Left ventricle myocardium superior (tissue), 1 donor: ENCODE results near the gene RASAL2. TPM values are rescaled to one million over a fixed set of nuclear protein-coding genes. Genes with fewer than 3 reads are reported as not detected.

Experiments used
- ATAC-seq: fragments of 200-7000 bp; cut with Tn5 transposase; one replicate; pipeline ENCODE4 v1.9.1; 2020; ENCODE audit warnings: mild to moderate bottlenecking, moderate library complexity
- DNase-seq: peaks from one replicate; pipeline ENCODE4 v3.0.0-alpha.2; 2020
- intact Hi-C: fragments of 100-400 bp; cut with micrococcal nuclease; formaldehyde crosslinking; loops from one replicate; pipeline ENCODE4 v1.11.0; 2022
- long read RNA-seq: library from polyadenylated mRNA; unstranded; transcript quantifications from one replicate; pipeline ENCODE4 v2.0.0, GENCODE V29; 2021
- total RNA-seq: library from RNA; stranded (reverse); fragmentation: NEBNext Ultra II Directional; extraction: Animal tissue kit (Norgen Biotek cat#: 25700); gene quantifications from one replicate; pipeline ENCODE4 v1.2.1, GENCODE V29; 2021
- donor health status: DM: no; HTN: yes; CAD: no; lungs with severe emphysema.

RASAL2 gene
- 26.4 TPM for total RNA-seq
- long read RNA-seq, partial matches to known transcripts: 6 of 14 reads
- long read RNA-seq, other reads (novel, unspliced or antisense): 8 of 14 reads

DNA sequence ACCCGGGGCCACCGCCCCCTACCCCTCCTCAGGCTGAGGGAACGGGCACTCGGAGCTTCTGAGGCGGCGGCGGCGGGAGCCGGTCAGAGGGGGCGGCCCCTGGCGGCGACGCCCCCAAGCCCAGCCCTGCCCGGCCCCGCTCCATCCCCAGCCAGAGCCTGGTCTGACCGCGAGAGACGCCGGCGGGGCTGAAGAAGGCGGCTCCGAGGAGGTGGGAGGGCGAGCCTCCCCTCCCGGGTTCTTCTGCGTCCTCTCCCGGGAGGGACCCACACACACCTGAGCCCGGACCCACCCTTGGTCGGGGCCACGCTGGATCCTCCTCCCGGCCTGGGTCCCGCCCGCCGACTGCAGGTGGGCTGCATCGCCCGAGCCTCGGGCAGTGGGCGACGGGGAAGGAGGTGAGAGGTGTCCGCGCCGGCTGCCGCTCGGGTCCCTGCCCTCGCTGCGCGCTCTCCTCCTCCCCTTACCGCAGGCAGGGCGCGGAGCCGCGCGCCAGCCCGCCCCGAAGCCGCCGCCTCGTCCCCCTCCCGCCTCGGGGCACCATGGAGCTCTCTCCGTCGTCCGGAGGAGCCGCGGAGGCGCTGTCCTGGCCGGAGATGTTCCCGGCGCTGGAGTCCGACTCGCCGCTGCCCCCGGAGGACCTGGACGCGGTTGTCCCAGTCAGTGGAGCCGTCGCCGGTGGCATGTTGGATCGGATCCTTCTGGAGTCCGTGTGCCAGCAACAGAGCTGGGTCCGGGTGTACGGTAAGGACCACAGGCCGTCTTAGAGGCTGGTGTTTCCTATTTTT is at the start of gene RASAL2:
Gene RASAL2, plus strand, starts transcription at position 154 of the 788 bp plus-strand sequence. Its CDS starts 389 bp downstream, at position 543.
- ATAC-seq (peak; percentile 79), DNase-seq (peak; percentile 83)

DNA sequence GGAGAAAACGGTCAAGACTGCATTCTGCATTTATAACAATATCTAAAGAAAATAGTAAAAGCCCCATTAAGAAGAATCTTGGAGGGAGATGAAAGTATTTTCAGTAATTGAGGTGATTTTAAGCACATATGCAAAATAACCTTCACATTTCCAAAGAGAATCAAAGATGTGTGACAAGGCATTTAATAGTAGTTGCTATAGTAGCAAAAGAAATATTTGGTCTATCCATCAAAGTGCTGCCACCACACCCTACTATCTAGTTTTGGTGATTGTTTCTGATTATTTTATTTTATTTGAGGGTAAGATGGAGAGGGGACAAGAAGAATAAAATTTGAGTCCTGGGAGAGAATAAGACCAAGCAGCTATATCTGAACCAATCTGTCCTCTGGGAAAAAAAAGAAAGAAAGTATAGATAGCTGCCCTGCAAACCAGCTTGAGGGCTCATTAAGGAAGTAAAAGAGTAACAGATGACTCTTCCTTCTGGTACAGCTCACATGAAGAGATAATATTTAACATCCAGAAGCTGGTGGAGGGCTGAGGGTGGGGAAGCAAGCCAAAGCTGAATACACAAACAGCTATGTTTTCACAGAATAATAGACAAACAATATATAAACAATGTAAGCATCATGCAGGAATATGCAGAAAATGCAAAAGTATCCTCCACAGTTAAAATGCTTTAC is 47.2 kb upstream of the RASAL2 start:
- DNase-seq (no peak), ATAC-seq (no peak)
- intact Hi-C loops: no loop called here

More for the DNA sequence above, at the start of gene RASAL2:
- intact Hi-C loops: no loop called here

DNA sequence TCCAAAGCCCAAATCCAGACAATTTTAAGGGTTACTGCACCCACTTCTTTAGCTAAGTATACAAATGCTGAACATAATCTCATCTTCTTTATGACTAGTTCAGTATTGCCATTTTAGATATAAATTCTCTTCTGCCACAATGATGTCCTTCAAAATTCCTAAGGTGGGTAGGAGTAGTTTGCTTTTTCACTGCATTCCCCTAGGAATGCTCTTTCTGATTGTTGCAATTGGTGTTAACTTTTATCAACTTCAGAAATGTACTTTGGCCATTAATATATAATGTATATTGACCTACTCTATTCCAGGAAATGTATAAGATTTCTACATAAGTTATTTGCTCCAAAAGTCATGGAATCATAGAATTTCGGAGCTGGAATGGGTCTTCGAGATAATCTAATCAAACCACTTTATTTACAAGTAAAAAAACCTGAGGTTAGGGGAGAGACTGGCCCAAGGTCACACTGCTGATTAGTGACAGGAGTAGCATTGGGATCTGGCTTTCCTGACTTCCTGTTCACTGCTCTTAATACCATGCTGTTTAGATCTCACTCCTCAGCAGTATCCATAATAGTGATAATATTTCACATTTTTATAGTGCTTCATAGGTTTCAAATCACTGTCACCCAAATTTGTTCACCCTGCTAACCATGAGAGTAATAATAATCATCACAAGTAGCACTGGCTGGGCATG is 46.4 kb upstream of the RASAL2 start:
- DNase-seq (no peak), ATAC-seq (no peak)
- intact Hi-C loops: no loop called here

DNA sequence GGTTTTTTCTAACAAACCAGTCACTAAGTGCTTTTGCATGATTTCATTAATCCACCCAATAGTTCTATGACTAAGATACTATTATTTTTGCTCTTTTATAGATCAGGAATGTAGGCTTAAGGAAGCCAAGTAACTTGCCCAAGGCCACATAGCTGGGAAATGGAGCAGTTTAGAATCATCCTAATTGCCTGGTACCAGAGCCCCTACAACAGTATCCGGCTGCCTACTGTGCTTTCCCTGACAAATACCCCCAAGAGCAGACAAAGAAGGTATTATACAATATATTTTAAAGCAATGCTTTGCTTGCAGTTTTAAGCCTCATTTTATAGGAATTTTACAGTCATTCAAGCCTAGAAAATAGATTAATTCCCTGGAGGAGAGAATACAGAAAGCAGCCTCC is 45.5 kb upstream of the RASAL2 start:
- intact Hi-C loops: no loop called here
- no peak for ATAC-seq

DNA sequence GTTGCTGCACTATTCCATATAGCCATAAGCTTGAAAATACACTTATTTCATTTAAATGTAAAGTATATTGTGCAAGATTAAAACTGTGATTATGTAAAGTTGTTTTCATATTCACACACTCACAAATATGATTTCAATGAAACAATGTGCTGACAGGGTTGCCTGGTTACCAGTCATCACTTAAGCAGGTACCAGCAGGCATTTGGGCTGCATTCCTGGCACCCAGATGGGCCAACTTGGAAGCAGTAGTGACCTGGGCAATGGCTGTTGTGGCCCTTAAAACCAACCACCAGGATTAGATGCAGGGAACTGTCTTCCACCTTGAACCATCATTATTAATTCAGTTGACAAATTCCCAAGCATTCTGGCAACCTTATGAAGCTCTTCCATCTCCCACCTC is 45.0 kb upstream of the RASAL2 start:
- intact Hi-C loops: no loop called here
- ATAC-seq: peak; percentile 62
- DNase-seq: peak; percentile 40

More for the DNA sequence above, 45.5 kb upstream of the RASAL2 start:
- DNase-seq: no peak

DNA sequence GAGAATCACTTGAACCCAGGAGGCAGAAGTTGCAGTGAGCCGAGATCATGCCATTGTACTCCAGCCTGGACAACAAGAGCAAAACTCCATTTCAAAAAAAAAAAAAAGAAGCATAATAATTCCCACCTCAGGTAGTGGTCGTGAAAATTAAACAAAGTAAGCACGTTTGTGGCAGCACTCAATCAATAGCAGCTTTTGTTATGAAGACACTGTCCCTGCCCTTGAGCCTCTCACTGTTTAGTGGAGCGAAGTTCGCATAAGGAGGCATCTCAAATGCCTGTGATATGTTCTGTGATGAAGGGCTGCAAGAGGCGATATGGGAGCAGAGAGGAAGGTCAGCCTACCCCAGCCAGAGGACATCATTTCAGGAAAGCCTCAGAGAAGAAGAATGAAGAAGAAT is 43.8 kb upstream of the RASAL2 start:
- no peak for DNase-seq
- no peak for ATAC-seq
- intact Hi-C loops: no loop called here

DNA sequence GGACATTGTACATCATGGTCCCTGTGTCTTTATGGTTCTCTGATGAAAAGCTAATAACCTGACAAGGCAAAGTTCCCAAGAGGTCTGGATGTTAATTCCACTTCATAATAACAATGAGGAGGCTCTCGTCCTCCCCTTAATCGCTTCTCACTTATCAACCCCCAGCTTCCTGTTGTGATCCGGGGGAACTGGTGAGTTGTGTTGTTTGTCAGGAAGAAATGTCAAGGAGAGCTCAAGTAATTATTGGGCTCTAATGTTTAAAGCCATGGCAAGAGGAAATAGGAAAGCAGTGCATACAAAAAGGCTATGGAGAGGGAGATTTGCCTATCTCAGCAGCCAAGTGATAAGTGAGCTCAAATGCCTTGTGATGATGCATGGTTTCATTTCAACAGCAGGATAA is 42.8 kb upstream of the RASAL2 start:
- intact Hi-C loops: no loop called here
- no peak for DNase-seq
- ATAC-seq: no peak

DNA sequence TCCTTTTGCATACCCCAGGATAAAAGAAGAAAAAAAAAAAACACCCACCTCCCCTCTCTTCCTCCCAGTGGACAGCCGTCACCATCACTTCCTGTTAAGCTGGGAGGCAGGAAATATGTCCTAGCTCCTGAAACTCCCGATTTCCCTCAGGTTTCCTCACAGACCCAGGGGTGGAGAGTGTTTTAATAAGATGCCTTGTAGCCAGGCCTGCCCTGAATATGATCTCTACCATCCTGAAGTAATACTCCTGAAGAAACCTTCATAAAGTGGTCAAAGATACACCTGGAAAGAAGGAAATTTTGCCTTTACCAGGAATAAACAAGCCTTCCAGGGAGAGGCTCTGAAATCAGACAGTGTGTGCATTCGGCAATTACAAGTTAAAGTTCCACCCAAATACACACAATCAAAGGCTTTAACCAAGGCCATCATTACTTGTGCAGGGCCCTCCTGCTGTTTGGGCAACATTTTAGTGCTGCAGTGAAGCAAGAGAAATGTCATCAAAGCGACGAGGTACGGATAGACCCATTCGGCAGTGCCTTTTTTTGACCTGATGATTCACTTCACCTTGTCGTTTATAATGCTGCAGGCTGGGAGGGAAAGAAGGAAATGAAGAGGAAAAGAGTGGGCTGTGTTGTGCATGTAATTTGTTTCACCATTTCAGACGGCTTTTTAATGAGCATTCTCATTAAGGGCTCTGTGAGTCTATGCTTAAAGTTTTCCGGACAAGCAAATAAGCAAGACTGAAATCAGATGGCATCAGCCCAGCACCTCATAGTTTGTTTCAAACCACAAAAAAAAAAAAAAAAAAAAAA is 41.0 kb upstream of the RASAL2 start:
- ATAC-seq: no peak
- DNase-seq: no peak
- intact Hi-C loops: no loop called here

DNA sequence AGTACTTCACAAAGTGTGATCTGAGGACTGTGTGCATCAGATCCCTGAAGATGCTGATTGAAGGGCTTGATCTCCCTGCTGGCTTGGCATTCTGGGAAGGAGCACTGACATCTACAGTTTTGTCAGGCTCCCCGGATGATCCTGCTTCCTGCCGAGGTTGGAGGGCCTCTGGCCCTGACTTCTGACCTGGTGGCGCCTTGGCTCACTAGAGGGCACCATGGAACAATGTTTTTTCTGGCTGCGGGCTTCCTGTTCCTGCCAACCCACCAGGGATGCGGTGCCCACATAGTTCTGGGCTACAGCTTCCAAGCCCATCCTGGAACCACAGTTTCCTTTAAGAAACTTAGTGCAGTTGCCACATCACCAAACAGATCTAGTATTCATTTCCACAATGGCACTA is 38.8 kb upstream of the RASAL2 start:
- DNase-seq: peak; percentile 65
- peak; percentile 50 for ATAC-seq
- intact Hi-C loops: no loop called here

DNA sequence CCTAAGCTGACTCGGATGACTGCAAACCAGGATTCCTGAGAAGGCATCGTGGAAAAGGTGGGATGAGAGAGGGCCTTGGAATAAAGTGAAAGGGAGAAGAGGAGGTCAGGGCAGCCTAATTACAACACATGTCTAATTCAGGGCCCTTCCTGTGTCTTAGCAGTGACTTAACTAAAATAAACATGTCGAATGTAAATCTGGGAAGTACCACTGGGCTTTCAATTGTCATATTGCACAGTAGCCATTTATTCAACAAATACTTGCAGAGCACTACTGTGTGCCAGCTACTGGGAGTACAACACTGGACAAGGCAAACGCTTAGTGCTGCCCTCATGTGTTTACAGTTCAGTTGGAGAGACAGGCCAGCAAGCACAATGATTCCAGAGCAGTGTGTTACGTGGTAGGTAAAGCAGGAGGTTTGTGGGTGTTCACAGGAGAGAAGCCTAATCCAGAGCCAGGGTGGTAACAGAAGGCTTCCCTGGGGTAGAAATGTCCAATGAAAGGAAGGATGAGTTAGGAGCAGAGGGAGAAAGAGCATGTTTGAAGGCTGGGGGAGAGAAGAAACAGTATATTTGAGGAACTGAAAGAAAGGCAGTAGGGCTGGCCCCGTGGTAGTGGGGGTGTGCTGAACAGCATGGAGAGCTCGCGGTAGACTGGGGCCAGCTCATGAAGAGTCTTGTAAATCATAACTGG is 38.0 kb upstream of the RASAL2 start:
- ATAC-seq (peak; percentile 64), DNase-seq (peak; percentile 43)
- intact Hi-C loops: no loop called here

DNA sequence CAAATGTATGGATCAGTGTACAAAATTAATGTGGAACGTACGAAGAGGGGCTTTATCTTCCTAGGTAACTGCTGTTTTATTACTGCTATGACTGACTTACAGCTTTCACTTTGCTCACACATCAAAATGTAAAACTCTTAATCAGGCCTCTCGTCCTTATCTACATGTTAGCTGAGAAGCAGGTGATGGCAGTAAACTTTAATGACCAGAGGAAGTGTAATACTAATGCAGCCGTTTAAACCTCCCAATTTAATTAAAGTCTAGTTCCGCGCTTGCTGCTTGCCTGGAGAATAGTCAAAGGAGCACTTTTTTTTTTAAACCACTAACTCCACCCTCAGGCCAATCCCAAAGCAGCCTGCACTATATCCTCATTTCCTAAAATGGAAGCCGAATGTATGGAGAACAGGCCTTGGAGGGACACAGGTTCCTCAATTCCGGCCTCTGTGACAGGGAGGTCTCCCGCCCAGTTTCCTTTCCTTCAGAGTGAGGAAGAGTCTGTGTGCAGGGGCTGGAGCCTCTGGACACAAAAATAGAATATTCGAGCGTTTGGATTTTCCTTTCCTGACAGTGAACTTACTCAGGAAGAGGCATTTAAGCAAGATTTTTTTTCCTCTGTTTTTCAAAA is 36.7 kb upstream of the RASAL2 start:
- DNase-seq (no peak), ATAC-seq (peak; percentile 36)
- intact Hi-C loops: no loop called here

DNA sequence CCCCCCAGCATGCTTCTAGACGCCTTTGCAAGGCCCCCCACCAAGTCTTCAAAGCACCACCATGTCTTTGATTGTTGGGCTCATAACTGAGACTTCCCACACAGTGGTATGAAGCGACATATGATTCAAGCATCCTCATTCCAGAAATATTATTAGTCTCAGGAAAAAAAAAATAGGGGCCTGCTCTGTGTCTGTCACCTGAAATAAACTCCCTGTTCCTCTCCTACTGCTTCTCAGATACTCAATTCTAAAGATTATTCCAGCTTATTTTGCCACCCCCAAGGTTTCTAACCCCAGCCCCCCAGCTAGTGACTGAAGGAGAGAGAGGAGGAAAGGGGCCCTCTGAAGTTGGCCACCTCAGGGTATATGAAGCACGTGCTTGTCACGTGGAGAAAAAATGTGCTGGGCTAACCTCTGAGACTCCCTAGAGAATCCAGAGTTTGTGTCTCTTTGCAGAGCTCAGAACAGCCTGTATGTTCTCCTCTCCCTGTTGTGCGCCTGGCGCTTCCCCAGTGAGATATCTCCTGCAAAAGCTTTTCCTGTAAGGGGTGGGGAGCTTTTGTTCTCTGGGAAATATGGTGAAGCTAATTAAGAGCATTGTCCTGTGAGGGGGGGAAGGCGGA is 35.9 kb upstream of the RASAL2 start:
- ATAC-seq: peak; percentile 89
- intact Hi-C loops: no loop called here

DNA sequence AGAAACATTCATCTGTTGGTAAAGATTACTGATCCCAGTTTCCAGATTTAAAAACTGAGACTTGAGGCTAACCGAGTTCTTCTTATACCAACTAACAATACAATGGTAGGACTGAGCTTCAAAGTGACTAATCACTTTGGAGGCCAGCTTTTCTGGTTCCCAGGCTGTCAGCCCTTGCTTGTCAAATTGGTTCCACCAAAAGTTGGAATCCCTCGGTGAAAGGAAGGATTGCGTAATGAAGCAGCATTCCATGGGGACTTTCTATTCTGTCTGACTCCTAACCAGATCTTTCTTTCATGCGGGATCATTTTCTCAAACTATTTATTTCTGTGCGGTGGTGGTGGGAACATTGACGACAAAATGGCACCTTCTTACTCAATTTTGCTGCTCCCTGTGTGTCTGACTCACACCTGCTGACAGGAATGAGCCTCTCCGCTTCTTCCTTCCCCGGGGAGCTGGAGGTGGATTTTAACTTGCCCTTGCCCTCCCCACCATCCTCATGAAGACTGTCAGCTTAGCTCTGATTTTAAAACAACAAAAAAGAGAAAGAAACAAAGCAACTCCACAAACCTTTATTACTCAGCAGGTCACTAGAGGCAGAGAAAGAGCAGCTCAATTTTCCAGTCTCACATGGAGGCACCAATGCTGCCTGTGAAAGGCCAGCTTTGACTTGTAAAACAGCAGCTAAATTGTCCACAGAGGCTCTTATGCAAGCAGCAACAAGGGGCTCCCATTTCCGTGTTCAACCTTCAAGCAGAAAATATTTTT is 32.9 kb upstream of the RASAL2 start:
- ATAC-seq (peak; percentile 2), DNase-seq (no peak)
- intact Hi-C loops: no loop called here

More for the DNA sequence above, 35.9 kb upstream of the RASAL2 start:
- DNase-seq: peak; percentile 86

DNA sequence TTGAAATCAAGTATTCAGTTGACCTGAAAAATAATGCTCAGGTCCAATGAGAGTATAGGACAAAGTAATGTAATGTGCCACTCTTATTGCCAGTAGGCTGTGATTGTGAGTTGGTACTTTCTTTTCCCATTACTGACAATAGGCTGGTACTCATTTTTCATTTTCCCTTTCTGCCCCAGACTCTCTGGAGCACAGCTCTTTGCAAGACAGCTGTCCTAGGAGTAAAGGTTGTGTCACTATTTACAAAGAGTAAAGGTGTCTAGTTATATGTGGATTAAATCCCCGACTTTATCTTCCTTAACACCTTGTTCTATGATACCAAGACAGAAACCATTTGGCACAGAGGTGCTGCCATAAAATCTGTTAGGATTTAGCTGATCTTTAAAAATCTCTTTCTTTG is 32.3 kb upstream of the RASAL2 start:
- DNase-seq: no peak
- intact Hi-C loops: no loop called here
- no peak for ATAC-seq

DNA sequence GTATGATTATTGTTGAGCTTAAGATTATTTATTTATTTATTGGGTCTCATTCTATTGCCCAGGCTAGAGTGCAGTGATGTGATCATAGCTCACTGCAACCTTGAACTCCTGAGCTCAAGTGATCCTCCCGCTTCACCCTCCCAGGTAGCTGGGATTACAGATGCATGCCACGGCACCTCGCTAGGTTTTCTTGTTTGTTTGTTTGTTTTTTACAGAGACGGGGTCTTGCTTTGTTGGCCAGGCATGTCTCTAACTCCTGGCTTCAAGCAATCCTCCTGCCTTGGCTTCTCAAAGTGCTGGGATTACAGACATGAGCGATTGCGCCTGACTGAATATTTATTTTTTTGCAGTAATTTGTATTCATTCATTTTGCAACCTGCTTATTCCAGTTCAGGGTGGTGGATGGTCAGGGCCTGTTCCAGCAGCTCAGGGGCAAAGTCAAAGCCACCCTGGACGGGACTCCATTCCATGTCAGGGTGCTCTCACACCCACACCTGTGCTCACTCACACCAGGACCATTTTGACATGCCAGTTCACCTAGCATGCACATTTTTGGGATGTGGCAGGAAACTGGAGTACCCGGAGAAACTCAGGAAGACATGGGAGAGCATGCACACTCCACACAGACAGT is 29.6 kb upstream of the RASAL2 start:
- DNase-seq: no peak
- intact Hi-C loops: no loop called here
- no peak for ATAC-seq

DNA sequence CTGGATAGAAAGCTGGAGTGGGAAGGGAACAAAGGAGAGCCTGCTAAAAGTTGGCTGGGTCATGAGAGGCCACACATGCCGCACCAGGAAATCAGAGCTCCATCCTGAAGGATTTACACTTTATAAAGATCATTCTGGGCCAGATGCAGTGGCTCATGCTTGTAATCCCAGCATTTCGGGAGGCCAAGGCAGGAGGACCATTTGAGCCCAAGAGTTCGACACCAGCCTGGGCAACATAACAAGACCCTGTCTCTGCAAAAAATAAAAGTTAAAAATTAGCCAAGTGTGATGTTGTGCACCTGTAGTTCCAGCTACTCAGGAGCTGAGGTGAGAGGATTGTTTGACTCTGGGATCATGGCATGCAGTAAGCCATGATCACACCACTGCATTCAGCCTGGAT is 28.7 kb upstream of the RASAL2 start:
- intact Hi-C loops: no loop called here
- ATAC-seq (no peak), DNase-seq (no peak)
